Endothelial cell (in vitro differentiated cells): ENCODE results near the gene NCK2. TPM values are rescaled to one million over a fixed set of nuclear protein-coding genes. Genes with fewer than 3 reads are reported as not detected.
A peak's percentile ranks its signal among the peaks of the same experiment; 100 is the strongest.

Experiments used
- DNase-seq: peaks from one replicate; pipeline ENCODE4 v3.0.0; 2021; ENCODE audit warnings: low spot score
- H3K27ac Mint-ChIP-seq: one replicate; pipeline ENCODE4 v1.8.0; 2021; ENCODE audit warnings: mixed read lengths, inconsistent platforms; ENCODE audit not compliant: unreplicated experiment
- H3K27me3 Mint-ChIP-seq: one replicate; pipeline ENCODE4 v1.8.0; 2021; ENCODE audit warnings: mild to moderate bottlenecking, moderate library complexity, mixed read lengths, inconsistent platforms; ENCODE audit not compliant: unreplicated experiment
- H3K36me3 Mint-ChIP-seq: one replicate; pipeline ENCODE4 v1.8.0; 2021; ENCODE audit warnings: mild to moderate bottlenecking, low read depth, mixed read lengths, inconsistent platforms; ENCODE audit not compliant: unreplicated experiment
- H3K4me1 Mint-ChIP-seq: one replicate; pipeline ENCODE4 v1.8.0; 2021; ENCODE audit warnings: mild to moderate bottlenecking, mixed read lengths, inconsistent platforms; ENCODE audit not compliant: unreplicated experiment
- H3K4me3 Mint-ChIP-seq: one replicate; pipeline ENCODE4 v1.8.0; 2021; ENCODE audit warnings: mild to moderate bottlenecking, mixed read lengths, inconsistent platforms; ENCODE audit not compliant: unreplicated experiment
- H3K9me3 Mint-ChIP-seq: one replicate; pipeline ENCODE4 v1.8.0; 2021; ENCODE audit warnings: mixed read lengths, inconsistent platforms; ENCODE audit not compliant: unreplicated experiment
- total RNA-seq: library from RNA; stranded (reverse); fragmentation: NEBNext Ultra II Directional; extraction: Animal tissue kit (Norgen Biotek cat#: 25700); gene quantifications from one replicate; pipeline ENCODE4 v1.2.1, GENCODE V29; 2021; ENCODE audit not compliant: unreplicated experiment
- TF ChIP-seq, protein P1 (sequence below): fragments of 200-600 bp; sonication (generic); IDR thresholded peaks from one replicate; pipeline ENCODE4 v1.5.0; 2021; ENCODE audit warnings: antibody characterized with exemption; ENCODE audit not compliant: unreplicated experiment

NCK2 gene
- total RNA-seq, 1 donor from 2014 or later = 93.7 TPM

DNA sequence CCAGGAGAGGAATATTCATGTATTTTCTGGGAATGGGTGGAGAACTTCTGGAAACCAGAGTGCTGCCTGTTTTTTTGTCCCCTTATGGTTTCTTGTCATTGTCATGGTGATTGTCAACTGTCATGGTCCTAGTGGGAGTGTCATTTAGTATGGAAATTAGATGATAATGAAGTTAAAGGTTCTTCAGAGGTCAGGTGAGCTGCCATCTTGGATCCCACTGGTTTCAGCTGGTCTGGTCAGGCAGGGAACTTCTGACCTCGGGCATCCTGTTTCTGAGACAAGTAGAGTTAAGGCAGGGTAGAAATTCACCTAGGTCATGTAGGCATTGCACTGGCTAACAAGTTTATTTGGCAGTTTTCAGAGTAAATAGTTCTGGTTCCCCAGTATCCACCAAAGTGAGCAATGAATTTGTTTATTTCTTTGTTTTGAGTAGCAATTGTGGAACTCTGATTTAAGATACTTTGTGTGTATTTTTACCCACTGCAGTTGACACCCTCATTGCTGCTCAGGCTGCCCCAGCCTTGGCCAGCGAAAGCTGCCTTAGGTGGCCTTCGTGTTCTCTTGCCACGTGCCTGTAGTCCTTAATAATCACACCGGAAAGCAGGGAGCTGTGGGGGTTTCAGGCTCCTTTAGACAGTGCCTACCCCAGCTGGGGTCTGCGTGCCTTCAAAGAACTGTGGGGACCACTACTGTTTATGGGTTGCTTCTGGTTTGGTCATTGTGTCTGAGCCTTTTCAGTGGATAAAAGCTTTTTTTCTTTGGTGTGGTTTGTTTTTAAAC, 48.7 kb downstream of the NCK2 start:
- Mint-ChIP-seq H3K4me3 (no peak overlapping the region), H3K36me3 (peaks cover 3% of the 10 kb centered on the region), H3K9me3 (no peaks in the 10 kb centered on the region), H3K27me3 (peaks cover 5% of the 10 kb centered on the region), H3K4me1 (peaks cover 57% of the 10 kb centered on the region), H3K27ac (no peak overlapping the region)
- TF ChIP-seq, protein P1, sequence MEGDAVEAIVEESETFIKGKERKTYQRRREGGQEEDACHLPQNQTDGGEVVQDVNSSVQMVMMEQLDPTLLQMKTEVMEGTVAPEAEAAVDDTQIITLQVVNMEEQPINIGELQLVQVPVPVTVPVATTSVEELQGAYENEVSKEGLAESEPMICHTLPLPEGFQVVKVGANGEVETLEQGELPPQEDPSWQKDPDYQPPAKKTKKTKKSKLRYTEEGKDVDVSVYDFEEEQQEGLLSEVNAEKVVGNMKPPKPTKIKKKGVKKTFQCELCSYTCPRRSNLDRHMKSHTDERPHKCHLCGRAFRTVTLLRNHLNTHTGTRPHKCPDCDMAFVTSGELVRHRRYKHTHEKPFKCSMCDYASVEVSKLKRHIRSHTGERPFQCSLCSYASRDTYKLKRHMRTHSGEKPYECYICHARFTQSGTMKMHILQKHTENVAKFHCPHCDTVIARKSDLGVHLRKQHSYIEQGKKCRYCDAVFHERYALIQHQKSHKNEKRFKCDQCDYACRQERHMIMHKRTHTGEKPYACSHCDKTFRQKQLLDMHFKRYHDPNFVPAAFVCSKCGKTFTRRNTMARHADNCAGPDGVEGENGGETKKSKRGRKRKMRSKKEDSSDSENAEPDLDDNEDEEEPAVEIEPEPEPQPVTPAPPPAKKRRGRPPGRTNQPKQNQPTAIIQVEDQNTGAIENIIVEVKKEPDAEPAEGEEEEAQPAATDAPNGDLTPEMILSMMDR = no peak
- DNase-seq = no peak

DNA sequence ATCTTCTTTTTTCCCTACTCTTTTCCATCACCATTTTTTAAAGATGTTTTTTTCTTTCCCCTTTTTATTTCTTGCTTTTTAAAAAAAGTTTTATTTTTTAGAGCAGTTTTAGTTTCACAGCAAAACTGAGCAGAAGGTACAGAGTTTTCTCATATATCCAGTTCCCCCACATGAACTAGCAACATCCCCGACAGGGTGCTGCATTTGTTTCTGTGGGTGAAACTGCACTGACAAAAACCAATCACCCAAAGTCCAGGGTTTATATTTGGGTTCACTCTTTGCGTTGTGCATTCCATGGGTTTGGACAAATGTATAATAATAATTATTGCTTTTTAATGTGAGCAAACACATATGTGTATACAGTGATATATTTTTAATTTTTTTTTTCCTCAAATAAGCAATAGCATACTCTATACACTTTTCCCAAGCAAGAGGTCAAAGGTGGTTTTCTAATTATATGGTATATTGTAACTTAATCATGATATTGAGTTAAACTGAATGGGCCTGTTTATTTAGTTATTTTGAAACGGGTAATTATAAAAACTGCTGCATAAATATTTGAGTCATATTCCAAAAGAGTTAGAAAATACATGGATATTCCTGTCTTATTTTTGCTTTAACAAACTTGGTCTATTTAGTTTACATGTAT, 50.3 kb downstream of the NCK2 start:
- Mint-ChIP-seq H3K36me3 (peaks cover 3% of the 10 kb centered on the region), H3K9me3 (no peaks in the 10 kb centered on the region), H3K27me3 (peaks cover 5% of the 10 kb centered on the region), H3K27ac (peak overlapping the region; percentile 77), H3K4me1 (peaks cover 60% of the 10 kb centered on the region), H3K4me3 (peak overlapping the region; percentile 56)
- TF ChIP-seq, protein P1 = no peak
- no peak for DNase-seq

DNA sequence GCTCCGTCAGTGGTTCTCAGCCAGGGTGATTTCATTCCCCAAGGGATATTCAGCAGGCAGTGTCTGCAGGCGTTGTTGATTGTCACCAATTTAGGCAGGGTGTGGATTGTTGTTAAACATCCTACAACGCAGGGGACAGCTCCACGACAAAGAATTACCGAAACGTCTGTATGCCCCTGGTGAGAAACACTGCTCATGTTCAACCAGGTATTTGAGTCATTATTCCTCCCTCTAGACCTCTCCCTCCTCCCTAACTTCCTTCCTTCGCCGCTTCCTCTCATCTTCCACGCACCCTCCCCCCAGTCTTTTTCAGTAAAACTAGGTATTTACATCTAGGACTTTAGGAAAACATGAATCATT, 50.8 kb downstream of the NCK2 start:
- TF ChIP-seq, protein P1 = no peak
- Mint-ChIP-seq H3K4me1 (peaks cover 64% of the 10 kb centered on the region), H3K27me3 (peaks cover 5% of the 10 kb centered on the region), H3K9me3 (no peaks in the 10 kb centered on the region), H3K4me3 (peak overlapping the region; percentile 56), H3K36me3 (peaks cover 8% of the 10 kb centered on the region), H3K27ac (peak overlapping the region; percentile 77)
- DNase-seq = no peak

DNA sequence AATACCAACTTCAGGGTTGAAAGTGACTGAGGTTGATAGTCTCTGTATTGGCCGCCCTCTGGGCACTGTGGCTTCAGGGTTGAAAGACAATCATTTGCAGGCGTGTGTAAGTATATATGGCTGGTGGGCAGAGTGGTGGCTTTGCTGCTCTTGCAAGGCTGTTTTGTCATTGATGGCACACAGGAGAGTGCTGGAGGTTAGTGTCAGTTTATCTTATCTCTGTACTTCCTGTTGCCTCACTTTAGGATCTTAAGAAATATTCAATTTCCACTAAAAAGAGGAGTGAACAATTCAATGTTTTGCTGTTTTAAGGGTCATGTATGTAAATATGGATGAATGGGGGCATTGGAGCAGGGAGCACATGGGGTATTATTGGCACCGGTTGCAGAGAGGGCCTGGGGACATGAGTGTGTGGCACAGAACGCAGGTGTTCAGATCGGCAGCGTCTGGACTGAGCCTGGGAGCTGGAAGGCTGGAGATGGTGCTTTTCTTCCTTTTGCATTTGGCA, 51.5 kb downstream of the NCK2 start:
- Mint-ChIP-seq H3K27ac (peak overlapping the region; percentile 34), H3K4me1 (peaks cover 69% of the 10 kb centered on the region)

More for the DNA sequence above, 51.5 kb downstream of the NCK2 start:
- no peak overlapping the region for H3K4me3 Mint-ChIP-seq
- no peaks in the 10 kb centered on the region for H3K9me3 Mint-ChIP-seq
- H3K27me3 Mint-ChIP-seq = peaks cover 5% of the 10 kb centered on the region
- peaks cover 11% of the 10 kb centered on the region for H3K36me3 Mint-ChIP-seq
- no peak for DNase-seq
- TF ChIP-seq, protein P1 = no peak
